GM12873 (cell line): ENCODE data around the gene REG1A.

Experiments used
- TF ChIP-seq, protein P1 (sequence below): IDR thresholded peaks from 2 replicates; pipeline ENCODE4 v1.5.1; 2012; ENCODE audit warnings: low read depth, mild to moderate bottlenecking, moderate library complexity, low read length, control low read depth; ENCODE audit not compliant: insufficient read depth; ENCODE audit errors: missing control alignments

The REG1A gene

DNA sequence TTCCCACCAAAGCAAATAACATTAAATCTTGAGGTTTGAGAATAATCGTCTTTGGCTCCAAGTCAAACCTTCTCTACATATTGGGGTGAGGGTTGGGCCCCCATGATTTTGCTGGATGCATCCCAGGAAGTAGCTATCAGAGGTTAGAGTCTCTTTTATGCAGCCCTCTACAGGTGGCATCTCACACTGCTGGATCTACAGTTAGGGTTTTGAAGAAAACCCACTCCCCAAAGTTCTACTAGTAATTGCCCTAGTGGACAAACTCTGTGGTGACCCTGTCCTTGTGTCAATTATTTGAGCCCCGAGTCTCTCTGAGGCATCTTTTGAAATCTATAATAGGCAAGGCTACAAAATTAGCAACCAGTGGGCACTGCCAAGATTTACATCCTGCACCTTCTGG, 15.0 kb upstream of the REG1A start:
- TF ChIP-seq, protein P1, sequence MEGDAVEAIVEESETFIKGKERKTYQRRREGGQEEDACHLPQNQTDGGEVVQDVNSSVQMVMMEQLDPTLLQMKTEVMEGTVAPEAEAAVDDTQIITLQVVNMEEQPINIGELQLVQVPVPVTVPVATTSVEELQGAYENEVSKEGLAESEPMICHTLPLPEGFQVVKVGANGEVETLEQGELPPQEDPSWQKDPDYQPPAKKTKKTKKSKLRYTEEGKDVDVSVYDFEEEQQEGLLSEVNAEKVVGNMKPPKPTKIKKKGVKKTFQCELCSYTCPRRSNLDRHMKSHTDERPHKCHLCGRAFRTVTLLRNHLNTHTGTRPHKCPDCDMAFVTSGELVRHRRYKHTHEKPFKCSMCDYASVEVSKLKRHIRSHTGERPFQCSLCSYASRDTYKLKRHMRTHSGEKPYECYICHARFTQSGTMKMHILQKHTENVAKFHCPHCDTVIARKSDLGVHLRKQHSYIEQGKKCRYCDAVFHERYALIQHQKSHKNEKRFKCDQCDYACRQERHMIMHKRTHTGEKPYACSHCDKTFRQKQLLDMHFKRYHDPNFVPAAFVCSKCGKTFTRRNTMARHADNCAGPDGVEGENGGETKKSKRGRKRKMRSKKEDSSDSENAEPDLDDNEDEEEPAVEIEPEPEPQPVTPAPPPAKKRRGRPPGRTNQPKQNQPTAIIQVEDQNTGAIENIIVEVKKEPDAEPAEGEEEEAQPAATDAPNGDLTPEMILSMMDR = no peak

GRCh38 chr2:79112269-79112668, 8.0 kb upstream of the REG1A start:
- TF ChIP-seq, protein P1 = no peak

DNA sequence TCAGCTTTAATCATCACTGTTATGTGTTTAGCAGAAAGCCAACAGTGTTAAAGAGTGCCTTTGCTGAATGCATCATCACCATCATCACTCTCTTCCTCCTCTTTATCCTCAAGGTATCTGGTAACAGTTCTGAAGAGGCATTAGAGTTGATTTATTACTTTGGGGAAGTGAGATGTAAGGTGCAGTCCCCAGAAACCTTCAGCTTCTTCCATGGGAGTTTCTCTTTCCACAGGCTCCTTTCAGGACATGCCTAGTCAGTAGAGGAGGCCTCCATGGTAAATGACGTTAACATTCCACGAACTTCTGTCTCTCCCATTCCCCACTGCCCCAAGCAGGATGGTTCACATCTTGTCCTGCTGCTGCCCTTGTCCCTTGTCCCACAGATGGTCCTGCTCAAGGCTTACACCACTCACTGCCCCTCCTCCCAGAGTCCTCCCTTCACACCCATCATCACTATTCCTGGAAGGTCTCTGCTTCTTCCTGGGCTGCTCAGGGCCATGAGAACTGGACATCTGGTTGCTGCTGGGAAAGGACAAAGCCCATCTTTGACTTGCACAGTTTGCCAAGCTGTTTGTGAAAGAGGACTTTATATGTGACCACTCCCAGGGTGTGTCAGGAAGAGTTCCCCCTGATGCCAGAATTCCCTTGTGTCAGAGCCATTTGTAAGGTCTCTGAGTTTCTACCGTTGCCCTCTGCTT, 5.3 kb upstream of the REG1A start:
- TF ChIP-seq, protein P1 = no peak

GRCh38 chr2:79116997-79117928, 3.0 kb upstream of the REG1A start:
- TF ChIP-seq, protein P1 = no peak

GRCh38 chr2:79122676-79123075, 2.4 kb downstream of the REG1A start:
- TF ChIP-seq, protein P1 = no peak

DNA sequence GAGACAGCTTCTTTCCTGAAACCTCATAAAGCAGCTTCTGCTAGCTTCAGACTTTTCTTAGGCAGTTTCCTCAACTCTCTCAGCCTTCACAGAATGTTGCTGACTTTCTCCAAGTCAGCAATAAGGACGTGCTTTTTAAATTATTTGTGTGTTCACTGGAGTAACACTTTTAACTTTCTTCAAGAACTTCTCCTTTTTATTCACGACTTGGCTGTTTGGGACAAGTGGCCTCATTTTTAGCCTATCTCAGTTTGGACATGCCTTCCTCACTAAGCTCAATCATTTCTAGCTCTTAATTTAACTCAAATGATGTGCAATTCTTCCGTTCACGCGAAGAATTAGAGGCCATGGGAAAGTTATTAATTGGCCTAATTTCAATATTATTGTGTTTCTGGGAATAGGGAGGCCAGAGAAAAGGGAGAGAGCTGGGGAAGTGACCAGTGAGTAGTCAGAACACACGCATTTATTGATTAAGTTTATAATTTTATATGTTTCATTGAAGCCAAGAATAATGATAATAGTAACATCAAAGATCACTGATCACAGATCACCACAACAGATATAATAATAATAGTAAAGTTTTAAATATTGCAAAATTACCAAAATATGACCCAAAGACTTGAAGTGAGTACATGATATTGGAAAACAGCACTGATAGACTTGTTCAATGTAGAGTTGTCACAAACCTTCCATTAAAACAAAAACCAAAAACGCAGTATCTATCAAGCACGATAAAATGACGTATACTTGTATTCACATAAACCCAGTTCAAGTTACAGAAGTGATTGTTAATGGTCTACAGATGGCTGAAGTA, 4.8 kb downstream of the REG1A start:
- TF ChIP-seq, protein P1 = no peak

GRCh38 chr2:79125721-79125985, 5.4 kb downstream of the REG1A start:
- TF ChIP-seq, protein P1 = no peak
